ENCODE data around the gene ZNF598.

ZNF598 gene

DNA sequence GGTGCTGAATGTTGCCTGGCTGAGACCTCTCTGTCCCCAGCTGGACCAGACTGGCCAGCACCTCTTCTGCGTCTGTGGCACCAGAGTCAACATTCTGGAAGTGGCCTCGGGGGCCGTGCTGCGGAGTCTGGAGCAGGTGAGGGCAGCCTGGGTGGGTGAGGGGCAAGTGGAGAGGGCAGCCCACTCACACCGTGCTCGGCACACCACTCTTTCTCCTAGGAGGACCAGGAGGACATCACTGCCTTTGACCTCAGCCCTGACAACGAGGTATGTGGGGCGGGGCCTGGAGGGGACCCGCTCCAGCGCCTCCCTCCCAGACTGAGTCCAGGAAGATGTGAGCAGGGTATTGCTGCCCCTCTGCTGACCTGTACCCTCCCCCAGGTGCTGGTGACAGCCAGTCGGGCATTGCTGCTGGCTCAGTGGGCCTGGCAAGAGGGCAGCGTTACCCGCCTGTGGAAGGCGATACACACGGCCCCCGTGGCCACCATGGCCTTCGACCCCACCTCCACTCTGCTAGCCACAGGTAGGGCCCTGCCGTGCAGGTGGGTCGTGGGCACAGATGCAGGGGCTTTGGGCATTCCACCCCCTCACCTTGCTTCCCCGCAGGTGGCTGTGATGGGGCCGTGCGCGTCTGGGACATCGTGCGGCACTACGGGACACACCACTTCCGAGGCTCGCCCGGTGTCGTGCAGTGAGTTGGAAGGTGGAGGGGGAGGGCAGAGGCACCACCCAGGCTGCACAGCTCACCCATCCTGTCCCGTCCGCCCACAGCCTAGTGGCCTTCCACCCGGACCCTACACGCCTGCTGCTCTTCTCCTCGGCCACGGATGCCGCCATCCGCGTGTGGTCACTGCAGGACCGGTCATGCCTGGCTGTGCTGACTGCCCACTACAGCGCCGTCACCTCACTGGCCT, 35.2 kb downstream of the ZNF598 start:
- no peaks in the 10 kb centered on the region for H3K9me3 ChIP-seq (ENCODE audit: insufficient read depth, low read length, severe bottlenecking)
- TF ChIP-seq EZH2 (IDR thresholded peaks at IDR 0.05; ENCODE audit: borderline replicate concordance, low read depth, low read length, severe bottlenecking) = no peak
- TF ChIP-seq, protein P1, sequence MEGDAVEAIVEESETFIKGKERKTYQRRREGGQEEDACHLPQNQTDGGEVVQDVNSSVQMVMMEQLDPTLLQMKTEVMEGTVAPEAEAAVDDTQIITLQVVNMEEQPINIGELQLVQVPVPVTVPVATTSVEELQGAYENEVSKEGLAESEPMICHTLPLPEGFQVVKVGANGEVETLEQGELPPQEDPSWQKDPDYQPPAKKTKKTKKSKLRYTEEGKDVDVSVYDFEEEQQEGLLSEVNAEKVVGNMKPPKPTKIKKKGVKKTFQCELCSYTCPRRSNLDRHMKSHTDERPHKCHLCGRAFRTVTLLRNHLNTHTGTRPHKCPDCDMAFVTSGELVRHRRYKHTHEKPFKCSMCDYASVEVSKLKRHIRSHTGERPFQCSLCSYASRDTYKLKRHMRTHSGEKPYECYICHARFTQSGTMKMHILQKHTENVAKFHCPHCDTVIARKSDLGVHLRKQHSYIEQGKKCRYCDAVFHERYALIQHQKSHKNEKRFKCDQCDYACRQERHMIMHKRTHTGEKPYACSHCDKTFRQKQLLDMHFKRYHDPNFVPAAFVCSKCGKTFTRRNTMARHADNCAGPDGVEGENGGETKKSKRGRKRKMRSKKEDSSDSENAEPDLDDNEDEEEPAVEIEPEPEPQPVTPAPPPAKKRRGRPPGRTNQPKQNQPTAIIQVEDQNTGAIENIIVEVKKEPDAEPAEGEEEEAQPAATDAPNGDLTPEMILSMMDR (IDR thresholded peaks at IDR 0.05; ENCODE audit: borderline replicate concordance, extremely low read depth, low read length, poor library complexity, severe bottlenecking) = no peak
- H2AFZ ChIP-seq (ENCODE audit: low read depth, low read length) = no peak overlapping the region
- peaks cover 53% of the 10 kb centered on the region for H3K36me3 ChIP-seq (ENCODE audit: insufficient read depth, low read length)
- H3K4me2 ChIP-seq (ENCODE audit: insufficient read depth, low read length) = peak overlapping the region; percentile 99; the same call in 1 of the 2 replicates
- no peak overlapping the region for H3K9ac ChIP-seq (ENCODE audit: low read depth, low read length)
- no peaks in the 10 kb centered on the region for H3K27me3 ChIP-seq (ENCODE audit: insufficient read depth, low read length, poor library complexity)
- H4K20me1 ChIP-seq (ENCODE audit: insufficient read depth, low read length) = peaks cover 31% of the 10 kb centered on the region
- no peak overlapping the region for H3K4me3 ChIP-seq (ENCODE audit: low read depth in 1 of 2, low read length in 2 of 2)
- no peak for DNase-seq
- no peak overlapping the region for H3K27ac ChIP-seq (ENCODE audit: low read length)
- peaks cover 43% of the 10 kb centered on the region for H3K79me2 ChIP-seq (ENCODE audit: insufficient read depth, low read length)
- H3K4me1 ChIP-seq (ENCODE audit: insufficient read depth, low read length) = peaks cover 34% of the 10 kb centered on the region
- ATAC-seq (ENCODE audit: insufficient read depth, low read depth) = no peak

DNA sequence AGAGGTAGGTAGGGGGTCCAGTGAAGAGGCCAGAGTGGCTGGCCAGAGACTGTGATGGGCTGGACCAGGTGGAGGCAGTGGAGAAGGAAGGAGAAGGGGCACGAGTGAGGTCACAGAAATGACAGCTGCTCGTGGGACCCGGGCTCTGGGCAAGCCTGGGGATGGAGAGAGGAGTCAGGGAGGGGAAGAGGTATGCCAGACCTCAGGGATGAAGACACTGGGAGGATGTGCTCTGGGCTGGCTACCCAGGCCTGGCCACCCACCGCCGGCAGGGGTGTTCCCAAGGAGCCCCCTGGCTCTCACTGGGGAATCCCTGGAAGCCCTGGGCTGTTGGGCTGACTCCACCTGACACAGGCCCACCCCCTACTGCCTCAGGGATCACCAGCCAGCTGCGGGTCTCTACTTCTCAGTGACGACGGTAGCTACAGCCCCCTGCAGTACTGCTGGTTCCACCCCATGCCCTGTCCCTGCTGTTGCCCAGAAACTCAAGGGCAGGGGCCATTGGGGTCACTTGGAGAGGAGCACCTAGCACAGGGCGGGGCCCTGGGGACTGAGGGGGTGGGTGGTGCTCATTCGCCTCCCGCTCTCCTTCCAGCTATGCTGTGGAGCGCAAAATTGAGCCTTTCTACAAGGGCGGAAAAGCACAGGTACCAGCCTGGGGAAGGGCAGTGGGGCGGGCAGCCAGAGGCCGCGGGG, 36.0 kb downstream of the ZNF598 start:
- Histone ChIP-seq H3K27me3 (ENCODE audit: insufficient read depth, low read length, poor library complexity) (no peaks in the 10 kb centered on the region), H3K9ac (ENCODE audit: low read depth, low read length) (peak overlapping the region; percentile 74), H3K4me3 (ENCODE audit: low read depth in 1 of 2, low read length in 2 of 2) (peak overlapping the region in 1 of 2 experiments; percentile 65; a peak in 2 of 4 replicates), H3K4me1 (ENCODE audit: insufficient read depth, low read length) (peaks cover 34% of the 10 kb centered on the region), H3K9me3 (ENCODE audit: insufficient read depth, low read length, severe bottlenecking) (no peaks in the 10 kb centered on the region), H3K36me3 (ENCODE audit: insufficient read depth, low read length) (peaks cover 47% of the 10 kb centered on the region), H3K4me2 (ENCODE audit: insufficient read depth, low read length) (peak overlapping the region; percentile 99), H3K27ac (ENCODE audit: low read length) (no peak overlapping the region), H2AFZ (ENCODE audit: low read depth, low read length) (no peak overlapping the region), H4K20me1 (ENCODE audit: insufficient read depth, low read length) (peaks cover 31% of the 10 kb centered on the region), H3K79me2 (ENCODE audit: insufficient read depth, low read length) (peaks cover 43% of the 10 kb centered on the region)
- TF ChIP-seq, protein P1 (IDR thresholded peaks at IDR 0.05; ENCODE audit: borderline replicate concordance, extremely low read depth, low read length, poor library complexity, severe bottlenecking) = no peak
- TF ChIP-seq EZH2 (IDR thresholded peaks at IDR 0.05; ENCODE audit: borderline replicate concordance, low read depth, low read length, severe bottlenecking) = no peak
- ATAC-seq (ENCODE audit: insufficient read depth, low read depth) (no peak), DNase-seq (no peak)

DNA sequence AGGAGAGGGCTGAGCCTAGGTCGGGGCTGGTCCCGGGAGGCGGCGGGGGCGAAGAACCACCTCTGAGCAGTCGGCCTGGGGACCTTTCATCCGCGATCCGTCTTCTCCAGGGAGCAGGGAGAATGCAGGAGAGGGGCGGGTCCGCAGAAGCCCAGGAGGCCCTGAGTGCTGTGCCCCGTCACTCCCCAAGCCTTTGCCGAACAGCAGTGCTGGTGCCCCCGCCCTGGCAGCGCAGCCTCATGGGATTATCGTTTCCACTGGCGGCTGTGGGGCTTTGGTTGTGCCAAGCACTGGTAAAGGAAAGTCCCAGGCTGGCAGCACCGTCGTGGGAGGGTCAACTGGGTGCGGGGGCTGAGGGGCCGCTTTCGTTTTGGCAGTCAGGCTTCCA, 37.1 kb downstream of the ZNF598 start:
- Histone ChIP-seq H3K9me3 (ENCODE audit: insufficient read depth, low read length, severe bottlenecking) (no peaks in the 10 kb centered on the region), H4K20me1 (ENCODE audit: insufficient read depth, low read length) (peaks cover 31% of the 10 kb centered on the region), H2AFZ (ENCODE audit: low read depth, low read length) (peak overlapping the region; percentile 70), H3K27ac (ENCODE audit: low read length) (peak overlapping the region; percentile 61), H3K27me3 (ENCODE audit: insufficient read depth, low read length, poor library complexity) (no peaks in the 10 kb centered on the region), H3K79me2 (ENCODE audit: insufficient read depth, low read length) (peaks cover 43% of the 10 kb centered on the region), H3K36me3 (ENCODE audit: insufficient read depth, low read length) (peaks cover 36% of the 10 kb centered on the region), H3K4me3 (ENCODE audit: low read depth in 1 of 2, low read length in 2 of 2) (peak overlapping the region; percentile 65 to 73), H3K4me1 (ENCODE audit: insufficient read depth, low read length) (peaks cover 34% of the 10 kb centered on the region), H3K4me2 (ENCODE audit: insufficient read depth, low read length) (peak overlapping the region; percentile 99), H3K9ac (ENCODE audit: low read depth, low read length) (peak overlapping the region; percentile 74)
- peak; percentile 34 for DNase-seq
- TF ChIP-seq EZH2 (IDR thresholded peaks at IDR 0.05; ENCODE audit: borderline replicate concordance, low read depth, low read length, severe bottlenecking) = no peak
- TF ChIP-seq, protein P1 (IDR thresholded peaks at IDR 0.05; ENCODE audit: borderline replicate concordance, extremely low read depth, low read length, poor library complexity, severe bottlenecking) = no peak
- no peak for ATAC-seq (ENCODE audit: insufficient read depth, low read depth)

All from DND-41 (cell line).